CD4-positive, alpha-beta T cell treated with Interferon alpha-2 for 1 hour (primary cell): ENCODE data around the gene ARHGDIG.
"Not testable (repeated sequence)": the region's sequence is repeated elsewhere in the genome, so short reads cannot be mapped to it uniquely, and the experiment has no call there.

ENCODE experiments used
- DNase-seq, 2 donors: peaks; one replicate each; pipeline ENCODE4 v3.0.0-alpha.2; 2020 to 2022

Gene ARHGDIG

DNA sequence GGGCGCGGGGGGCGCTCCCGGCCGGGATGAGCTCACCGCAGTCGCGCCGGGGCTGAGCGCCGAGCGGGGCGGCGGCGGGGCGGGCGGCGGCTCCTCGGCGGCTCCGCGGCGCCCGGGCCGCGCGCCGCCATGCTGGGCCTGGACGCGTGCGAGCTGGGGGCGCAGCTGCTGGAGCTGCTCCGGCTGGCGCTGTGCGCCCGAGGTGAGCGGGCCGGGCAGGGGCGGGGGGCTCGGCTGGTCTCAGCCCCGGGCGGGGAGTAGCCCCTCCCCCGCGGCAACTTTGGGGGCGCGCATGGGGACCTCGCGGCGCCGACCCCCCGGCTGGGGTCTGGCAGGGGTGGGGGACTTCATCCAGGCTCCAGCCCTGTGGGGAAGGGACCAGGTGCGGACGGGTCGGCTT, at the start of gene ARHGDIG:
Gene ARHGDIG (plus strand): TSS at position 40 of the 400 bp plus-strand sequence. CDS start 90 bp downstream, at position 130.
- no peak for DNase-seq

DNA sequence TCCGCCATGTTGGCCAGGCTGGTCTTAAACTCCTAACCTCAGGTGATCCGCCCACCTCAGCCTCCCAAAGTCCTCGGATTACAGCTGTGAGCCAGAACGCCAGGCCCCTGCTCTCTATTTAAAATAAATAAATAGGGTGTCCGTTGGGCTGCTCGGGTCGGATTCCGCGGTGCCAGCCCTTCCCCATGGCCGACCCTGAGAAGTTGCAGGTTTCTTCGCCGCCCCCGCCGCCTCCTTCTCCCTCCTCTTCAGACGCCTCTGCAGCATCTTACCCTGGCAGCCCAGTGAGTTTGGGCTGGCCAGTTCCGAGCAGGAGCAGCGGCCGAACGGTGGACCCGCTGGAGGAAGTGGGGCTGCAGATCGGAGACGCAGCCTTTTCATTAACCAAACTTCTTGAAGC, 49.4 kb upstream of the ARHGDIG start:
- DNase-seq: no peak

DNA sequence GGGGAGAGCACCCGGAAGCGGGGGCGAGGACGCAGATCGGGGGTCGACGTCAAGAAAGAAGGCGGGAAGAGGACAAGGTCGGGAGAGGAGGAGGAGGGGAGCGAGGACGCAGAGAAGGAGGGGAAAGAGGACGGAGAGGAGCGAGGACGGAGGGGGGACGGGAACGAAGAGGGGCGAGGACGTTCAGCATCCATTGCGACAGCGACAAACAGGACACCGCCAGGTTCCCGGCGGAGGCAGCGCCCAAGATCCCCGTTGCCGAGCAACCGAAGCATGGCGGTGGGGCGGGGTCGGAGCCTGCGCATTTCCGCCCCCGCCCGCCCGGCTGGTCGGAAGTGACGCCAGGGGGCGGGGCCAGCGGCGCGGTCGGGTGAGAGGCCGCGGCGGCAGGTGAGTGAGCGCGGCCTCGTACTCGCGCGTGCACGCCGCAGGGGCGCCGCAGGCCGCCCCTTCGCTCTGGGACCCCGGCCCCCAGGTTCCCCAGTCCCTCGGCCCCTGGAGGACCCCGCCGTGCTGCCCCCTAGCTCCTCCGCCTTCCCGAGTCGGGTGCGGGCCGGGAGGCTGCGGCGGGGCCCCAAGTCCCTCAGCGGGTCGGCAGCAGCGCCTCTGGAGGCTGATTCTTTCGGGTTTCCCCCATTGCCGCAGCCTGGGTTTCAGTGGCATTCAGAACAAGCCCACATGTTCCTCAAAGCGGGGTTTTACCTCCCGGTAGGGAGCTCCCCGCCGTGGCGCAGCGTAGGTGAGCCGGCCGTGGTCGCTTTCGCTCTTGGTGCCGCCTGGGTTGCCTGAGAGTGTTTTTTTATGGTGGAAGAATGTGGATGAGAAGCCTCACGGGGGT, 45.7 kb upstream of the ARHGDIG start, which contains the start of gene FAM234A:
Gene FAM234A (plus strand): TSS at position 354 of the 838 bp plus-strand sequence. CDS start 19,593 bp downstream, outside the sequence.
- DNase-seq: peak; percentile 93 to 95

- no peak for DNase-seq
Observed at GRCh38 chr16:239948-240277, 40.5 kb upstream of the ARHGDIG start.

- no peak for DNase-seq
Observed at GRCh38 chr16:240559-240958, 39.8 kb upstream of the ARHGDIG start.

DNA sequence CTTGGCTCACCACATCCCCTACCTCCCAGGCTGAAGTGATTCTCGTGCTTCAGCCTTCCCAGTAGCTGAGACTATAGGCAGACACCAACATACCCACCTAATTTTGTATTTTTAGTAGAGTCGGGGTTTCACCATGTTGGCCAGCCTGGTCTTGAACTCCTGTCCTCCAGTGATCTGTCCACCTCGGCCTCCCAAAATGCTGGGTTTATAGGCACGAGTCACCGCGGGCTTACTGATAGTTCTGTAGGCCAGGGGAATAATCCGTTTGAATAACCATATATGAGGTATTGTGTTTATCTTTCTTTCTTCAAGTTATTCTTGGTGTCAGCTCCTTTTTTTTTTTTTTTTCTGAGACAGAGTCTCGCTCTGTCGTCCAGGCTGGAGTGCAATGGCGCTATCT, 38.1 kb upstream of the ARHGDIG start:
- no peak for DNase-seq

DNA sequence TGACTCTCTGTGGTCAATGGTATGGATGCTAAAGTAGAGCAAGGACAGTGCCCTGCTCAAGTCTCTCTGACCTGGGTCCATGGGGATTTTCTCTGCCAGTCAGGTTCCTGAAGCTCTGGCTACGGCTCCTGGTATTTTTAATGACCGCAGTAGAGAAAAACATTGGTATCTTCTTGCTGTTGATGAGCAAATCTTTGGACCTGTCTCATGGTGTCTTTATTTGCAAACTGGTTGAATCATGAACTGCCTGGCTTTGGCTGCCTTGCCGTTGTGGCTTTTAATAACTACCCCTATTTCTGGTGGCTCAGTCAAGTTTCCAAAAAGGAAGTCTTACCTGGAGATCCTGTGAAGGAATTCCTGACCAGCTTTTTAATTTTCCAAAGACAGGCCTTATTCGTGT, 37.0 kb upstream of the ARHGDIG start:
- DNase-seq: no peak

GRCh38 chr16:245105-245504, 35.3 kb upstream of the ARHGDIG start:
- no peak for DNase-seq

GRCh38 chr16:247027-247426, 33.4 kb upstream of the ARHGDIG start:
- DNase-seq: no peak

DNA sequence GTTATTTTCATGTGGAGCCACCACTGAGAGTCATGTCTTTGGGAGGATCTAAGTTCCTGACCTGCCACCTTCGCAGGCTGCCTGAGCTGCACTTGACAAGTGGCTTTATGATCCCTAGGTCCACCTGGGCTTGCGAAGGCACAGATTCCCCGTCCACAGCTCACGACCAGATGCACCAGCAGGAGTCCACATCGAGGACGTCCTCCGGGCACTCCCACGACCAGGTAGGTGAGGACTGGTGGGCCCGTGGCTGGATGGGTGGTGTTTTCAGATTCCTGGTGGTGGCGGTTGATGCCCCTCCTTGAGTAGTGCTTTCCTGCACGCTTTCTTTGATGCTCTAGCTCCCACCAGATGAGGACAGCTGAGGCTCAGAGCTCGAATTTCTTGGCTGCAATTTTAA, 31.0 kb upstream of the ARHGDIG start:
- no peak for DNase-seq

- DNase-seq: peak in 1 of 2 donors; percentile 39
Observed at GRCh38 chr16:252366-253337, 27.7 kb upstream of the ARHGDIG start.

GRCh38 chr16:253833-254232, 26.6 kb upstream of the ARHGDIG start:
- DNase-seq: peak in 1 of 2 donors; percentile 6

DNA sequence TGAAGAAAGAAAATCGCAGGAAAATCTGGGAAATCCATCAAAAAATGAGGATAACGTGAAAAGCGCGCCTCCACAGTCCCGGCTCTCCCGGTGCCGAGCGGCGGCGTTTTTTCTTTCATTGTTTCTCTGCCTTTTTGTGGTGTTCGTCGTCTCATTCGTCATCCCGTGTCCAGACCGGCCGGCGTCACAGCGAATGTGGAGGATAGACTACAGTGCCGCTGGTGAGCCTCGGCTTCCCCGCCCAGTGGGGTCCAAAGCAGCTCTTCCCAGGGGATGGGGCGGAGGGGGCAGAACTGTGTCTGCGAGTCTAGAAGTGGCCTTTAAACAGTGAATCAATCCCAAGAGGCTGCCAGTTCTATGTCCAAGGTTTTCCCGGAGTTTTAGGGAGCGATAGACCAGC, 25.9 kb upstream of the ARHGDIG start:
- no peak for DNase-seq

GRCh38 chr16:255183-255582, 25.2 kb upstream of the ARHGDIG start:
- DNase-seq: no peak

GRCh38 chr16:258091-258490, 22.3 kb upstream of the ARHGDIG start:
- DNase-seq: not testable (repeated sequence)

DNA sequence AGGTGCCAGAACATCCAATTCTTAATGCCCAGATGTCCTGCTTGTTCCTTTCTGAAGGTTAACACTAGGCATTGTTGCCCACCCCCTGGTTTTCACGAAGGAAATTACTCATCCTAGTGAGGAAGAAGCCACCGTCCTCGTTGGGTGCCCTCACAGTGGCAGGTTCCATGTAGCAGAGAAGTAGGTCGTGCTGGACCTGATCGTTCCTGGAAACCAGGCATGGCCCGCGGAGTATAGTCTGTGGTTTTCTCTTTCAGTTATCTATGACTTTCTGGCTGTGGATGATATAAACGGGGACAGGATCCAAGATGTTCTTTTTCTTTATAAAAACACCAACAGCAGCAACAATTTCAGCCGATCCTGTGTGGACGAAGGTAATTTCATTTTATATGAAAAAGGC, 21.2 kb upstream of the ARHGDIG start:
- DNase-seq: no peak

GRCh38 chr16:259814-260253, 20.6 kb upstream of the ARHGDIG start:
- DNase-seq: no peak

- no peak for DNase-seq
Observed at GRCh38 chr16:260326-260725, 20.1 kb upstream of the ARHGDIG start.

DNA sequence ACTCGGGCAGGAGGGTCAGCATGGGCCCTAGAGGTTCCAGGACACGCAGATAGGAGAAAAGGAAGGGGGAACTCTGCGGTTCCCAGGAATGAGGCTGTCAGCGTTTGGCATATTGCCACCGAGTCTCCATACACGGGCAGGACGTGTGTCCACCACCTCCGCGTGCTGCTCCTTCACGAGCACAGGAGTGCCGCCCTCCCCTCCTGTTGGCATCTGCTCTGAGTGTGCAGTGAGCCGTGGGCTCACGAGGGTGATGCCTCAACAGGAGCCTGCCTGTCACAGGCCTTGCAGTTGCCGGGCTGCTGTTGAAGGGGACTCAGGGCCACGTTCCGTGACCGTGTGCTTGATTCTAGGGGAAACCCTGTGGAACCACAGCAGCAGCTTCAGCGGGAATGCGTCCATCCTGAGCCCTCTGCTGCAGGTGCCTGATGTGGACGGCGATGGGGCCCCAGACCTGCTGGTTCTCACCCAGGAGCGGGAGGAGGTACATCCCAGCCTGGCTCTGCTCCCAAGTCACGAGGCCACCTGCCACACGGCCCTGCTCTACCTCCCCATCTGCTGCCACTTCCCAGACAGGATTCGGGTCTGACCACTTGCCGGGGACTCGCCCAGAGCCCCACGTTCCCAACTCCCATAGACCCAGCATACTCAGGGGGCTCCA, 19.2 kb upstream of the ARHGDIG start:
- no peak for DNase-seq

- no peak for DNase-seq
Observed at GRCh38 chr16:262121-262745, 18.2 kb upstream of the ARHGDIG start.

- DNase-seq: no peak
Observed at GRCh38 chr16:263182-263774, 17.1 kb upstream of the ARHGDIG start.

DNA sequence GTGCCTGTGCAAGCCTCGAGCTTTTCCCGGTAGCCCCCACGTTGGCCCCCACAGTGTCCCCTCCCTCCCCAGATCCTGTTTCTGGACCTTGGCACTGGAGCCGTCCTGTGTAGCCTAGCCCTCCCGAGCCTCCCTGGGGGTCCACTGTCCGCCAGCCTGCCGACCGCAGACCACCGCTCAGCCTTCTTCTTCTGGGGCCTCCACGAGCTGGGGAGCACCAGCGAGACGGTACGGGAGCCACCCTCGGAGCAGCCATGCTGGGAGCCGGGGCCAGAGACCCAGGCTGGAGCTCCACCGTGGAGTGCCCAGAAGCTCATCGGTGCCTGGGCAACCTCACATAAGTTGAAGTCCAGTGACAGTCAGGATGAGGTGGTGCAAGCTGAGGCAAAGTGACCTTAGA, 16.4 kb upstream of the ARHGDIG start:
- DNase-seq: no peak
